Ishikawa (cell line): ENCODE data around the gene SLFN14.

ENCODE experiments used
- EGR1 ChIP-seq: IDR thresholded peaks from 2 replicates; pipeline ENCODE4 v1.6.1; 2012
- EP300 ChIP-seq: IDR thresholded peaks from 2 replicates; pipeline ENCODE4 v1.6.1; 2012; ENCODE audit warnings: borderline replicate concordance
- FOXM1 ChIP-seq: IDR thresholded peaks from 2 replicates; pipeline ENCODE4 v1.6.1; 2012; ENCODE audit warnings: low read depth, borderline replicate concordance
- RAD21 ChIP-seq: IDR thresholded peaks from 2 replicates; pipeline ENCODE4 v1.6.1; 2012; ENCODE audit warnings: low read depth
- TAF1 ChIP-seq: IDR thresholded peaks from 2 replicates; pipeline ENCODE4 v1.6.1; 2012; ENCODE audit warnings: low read depth, mild to moderate bottlenecking
- USF1 ChIP-seq: IDR thresholded peaks from 2 replicates; pipeline ENCODE4 v1.6.1; 2012
- YY1 ChIP-seq: IDR thresholded peaks from 2 replicates; pipeline ENCODE4 v1.6.1; 2012; ENCODE audit warnings: low read depth
- TF ChIP-seq, protein P1 (sequence below): IDR thresholded peaks from 2 replicates; pipeline ENCODE4 v1.6.1; 2012; ENCODE audit warnings: low read depth, mild to moderate bottlenecking

GRCh38 chr17:35553310-35553709 is 7.3 kb downstream of the SLFN14 start:
- TF ChIP-seq EGR1 (no peak), USF1 (no peak), FOXM1 (no peak), EP300 (no peak), YY1 (no peak), TAF1 (no peak), RAD21 (no peak)
- TF ChIP-seq, protein P1, sequence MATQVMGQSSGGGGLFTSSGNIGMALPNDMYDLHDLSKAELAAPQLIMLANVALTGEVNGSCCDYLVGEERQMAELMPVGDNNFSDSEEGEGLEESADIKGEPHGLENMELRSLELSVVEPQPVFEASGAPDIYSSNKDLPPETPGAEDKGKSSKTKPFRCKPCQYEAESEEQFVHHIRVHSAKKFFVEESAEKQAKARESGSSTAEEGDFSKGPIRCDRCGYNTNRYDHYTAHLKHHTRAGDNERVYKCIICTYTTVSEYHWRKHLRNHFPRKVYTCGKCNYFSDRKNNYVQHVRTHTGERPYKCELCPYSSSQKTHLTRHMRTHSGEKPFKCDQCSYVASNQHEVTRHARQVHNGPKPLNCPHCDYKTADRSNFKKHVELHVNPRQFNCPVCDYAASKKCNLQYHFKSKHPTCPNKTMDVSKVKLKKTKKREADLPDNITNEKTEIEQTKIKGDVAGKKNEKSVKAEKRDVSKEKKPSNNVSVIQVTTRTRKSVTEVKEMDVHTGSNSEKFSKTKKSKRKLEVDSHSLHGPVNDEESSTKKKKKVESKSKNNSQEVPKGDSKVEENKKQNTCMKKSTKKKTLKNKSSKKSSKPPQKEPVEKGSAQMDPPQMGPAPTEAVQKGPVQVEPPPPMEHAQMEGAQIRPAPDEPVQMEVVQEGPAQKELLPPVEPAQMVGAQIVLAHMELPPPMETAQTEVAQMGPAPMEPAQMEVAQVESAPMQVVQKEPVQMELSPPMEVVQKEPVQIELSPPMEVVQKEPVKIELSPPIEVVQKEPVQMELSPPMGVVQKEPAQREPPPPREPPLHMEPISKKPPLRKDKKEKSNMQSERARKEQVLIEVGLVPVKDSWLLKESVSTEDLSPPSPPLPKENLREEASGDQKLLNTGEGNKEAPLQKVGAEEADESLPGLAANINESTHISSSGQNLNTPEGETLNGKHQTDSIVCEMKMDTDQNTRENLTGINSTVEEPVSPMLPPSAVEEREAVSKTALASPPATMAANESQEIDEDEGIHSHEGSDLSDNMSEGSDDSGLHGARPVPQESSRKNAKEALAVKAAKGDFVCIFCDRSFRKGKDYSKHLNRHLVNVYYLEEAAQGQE: no peak
